Stimulated activated CD4-positive, alpha-beta T cell treated with anti-CD3 and anti-CD28 coated beads, Interleukin-4, amount 100 ng/mL, for 1 hour (primary cell): ENCODE measurements around the gene LRRC37A.
"Not testable (repeated sequence)": the region's sequence is repeated elsewhere in the genome, so short reads cannot be mapped to it uniquely, and the experiment has no call there.

Experiments
- DNase-seq: peaks from one replicate; pipeline ENCODE4 v3.0.0-alpha.2; 2020

LRRC37A gene

GRCh38 chr17:46290906-46291546 is 3.9 kb upstream of the LRRC37A start:
- DNase-seq, result not testable (repeated sequence)

GRCh38 chr17:46291618-46292017 is 3.3 kb upstream of the LRRC37A start:
- DNase-seq, result not testable (repeated sequence)

GRCh38 chr17:46341220-46341619 is 46.3 kb downstream of the LRRC37A start:
- not testable (repeated sequence) for DNase-seq

GRCh38 chr17:46342131-46342530 is 47.2 kb downstream of the LRRC37A start:
- not testable (repeated sequence) for DNase-seq

GRCh38 chr17:46348345-46348744 is 53.4 kb downstream of the LRRC37A start:
- DNase-seq, result not testable (repeated sequence)

GRCh38 chr17:46349060-46349459 is 54.1 kb downstream of the LRRC37A start:
- not testable (repeated sequence) for DNase-seq

GRCh38 chr17:46353856-46354255 is 58.9 kb downstream of the LRRC37A start:
- DNase-seq, result not testable (repeated sequence)

GRCh38 chr17:46361145-46361735 is 66.3 kb downstream of the LRRC37A start:
- not testable (repeated sequence) for DNase-seq

- peak; percentile 77 for DNase-seq
Measured at GRCh38 chr17:46361755-46362154, 66.8 kb downstream of the LRRC37A start, which contains the start of gene ARL17B. Gene ARL17B, minus strand, starts transcription at chr17:46361766. Its CDS starts 3,369 bp downstream, at chr17:46358397.

- DNase-seq, result not testable (repeated sequence)
Measured at GRCh38 chr17:46367520-46367919, 72.6 kb downstream of the LRRC37A start.

GRCh38 chr17:46372236-46373229 is 77.6 kb downstream of the LRRC37A start:
- not testable (repeated sequence) for DNase-seq

GRCh38 chr17:46373418-46373817 is 78.5 kb downstream of the LRRC37A start:
- not testable (repeated sequence) for DNase-seq

- not testable (repeated sequence) for DNase-seq
Measured at GRCh38 chr17:46383118-46383517, 88.2 kb downstream of the LRRC37A start.

GRCh38 chr17:46385491-46385890 is 90.6 kb downstream of the LRRC37A start:
- DNase-seq, result not testable (repeated sequence)
